PC-3 (cell line): Measurements from ENCODE around the gene TC2N.

ENCODE experiments used
- CTCF ChIP-seq: fragments of 300-600 bp; sonication (generic); conservative IDR thresholded peaks from 2 replicates; pipeline ENCODE4 v1.5.1; 2017; ENCODE audit warnings: antibody characterized with exemption, low read depth, mild to moderate bottlenecking, low read length
- EZH2 ChIP-seq: fragments of 300-600 bp; sonication (generic); IDR thresholded peaks from one replicate; pipeline ENCODE4 v1.6.1; 2017; ENCODE audit warnings: antibody characterized with exemption, mild to moderate bottlenecking, low read length; ENCODE audit not compliant: unreplicated experiment
- EZH2phosphoT487 ChIP-seq: fragments of 300-600 bp; sonication (generic); IDR thresholded peaks from 2 replicates; pipeline ENCODE4 v1.6.1; 2018; ENCODE audit warnings: mild to moderate bottlenecking, antibody characterized with exemption, low read length, borderline replicate concordance

GRCh38 chr14:91731018-91731417 is 136.3 kb downstream of the TC2N start:
- TF ChIP-seq CTCF (no peak), EZH2 (no peak), EZH2phosphoT487 (no peak)
